ENCODE measurements around the gene TGDS. TPM values are rescaled to one million over a fixed set of nuclear protein-coding genes. Genes with fewer than 3 reads are reported as not detected.
"Not testable (repeated sequence)": the region's sequence is repeated elsewhere in the genome, so short reads cannot be mapped to it uniquely, and the experiment has no call there.

Gene TGDS
- total and polyA plus RNA-seq, 3 experiments from 2014 or later: 15.0 to 20.3 (median 19.9) TPM

DNA sequence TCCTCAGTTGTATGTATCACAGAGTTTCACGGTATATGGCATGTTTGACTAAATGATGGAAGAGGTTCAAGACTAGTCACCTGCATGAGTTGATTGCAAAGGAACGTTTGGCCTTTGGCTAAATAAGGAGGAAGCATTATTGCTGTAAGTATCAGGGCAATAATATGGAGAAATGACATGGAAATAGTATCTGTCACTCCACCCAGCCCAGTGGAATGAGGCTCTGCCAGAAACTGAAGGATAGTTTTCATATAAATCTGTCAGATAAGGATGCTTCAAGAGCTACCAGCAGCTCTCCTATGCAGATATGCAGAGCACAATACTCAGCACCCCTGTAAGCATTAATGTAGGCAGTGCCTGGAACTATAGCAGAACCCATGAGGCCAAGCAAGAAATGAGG lies 60.7 kb downstream of the TGDS start:
- ChIA-PET POLR2A (no interaction called here), CTCF (interaction anchor here (1.1 kb wide), 1 partner anchor 14 kb away, joined by 3 read pairs; no protein-coding TSS in a partner anchor)
- H3K9me3 Mint-ChIP-seq: peaks cover 0 to 12% (median 4%) of the 10 kb centered on the region in 5 donors
- no peak overlapping the region for H3K27ac ChIP-seq (ENCODE audit: low read depth, low read length)
- H3K4me1 ChIP-seq (ENCODE audit: insufficient read depth, low read length): peaks cover 14% of the 10 kb centered on the region
- no peaks in the 10 kb centered on the region for H3K9me3 ChIP-seq (ENCODE audit: low read length)
- peaks cover 0 to 12% (median 4%) of the 10 kb centered on the region in 3 donors for H3K36me3 Mint-ChIP-seq
- no peak overlapping the region for H3K27ac Mint-ChIP-seq
- peaks cover 14 to 26% of the 10 kb centered on the region in 2 donors for H3K27me3 Mint-ChIP-seq
- H3K4me3 Mint-ChIP-seq: no peak overlapping the region
- no peak for DNase-seq
- no peaks in the 10 kb centered on the region for H3K36me3 ChIP-seq (ENCODE audit: insufficient read depth, low read length)
- H3K27me3 ChIP-seq (ENCODE audit: insufficient read depth, low read length, poor library complexity, severe bottlenecking): no peaks in the 10 kb centered on the region
- H3K4me1 Mint-ChIP-seq: peaks cover 0 to 9% (median 5%) of the 10 kb centered on the region in 3 donors
- H3K4me3 ChIP-seq (ENCODE audit: low read length): no peak overlapping the region

DNA sequence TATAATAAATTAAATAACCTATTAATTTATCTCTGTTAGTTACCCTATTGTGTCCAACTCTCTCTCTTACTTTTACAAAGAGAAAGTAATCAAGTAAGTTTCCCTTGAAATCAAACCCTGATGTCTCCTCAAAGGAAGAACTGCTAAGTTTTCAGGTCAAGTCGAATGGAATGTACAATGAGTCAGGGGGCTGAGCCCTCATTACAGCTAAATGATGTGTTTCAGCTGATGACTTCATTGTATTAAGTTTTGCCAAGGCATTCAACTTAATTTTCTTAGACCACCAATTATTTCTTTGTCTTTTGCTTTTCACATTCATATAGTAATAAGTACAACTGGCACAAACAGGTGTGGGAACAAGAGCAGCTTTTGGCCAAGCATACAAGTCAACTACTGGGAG lies 61.8 kb downstream of the TGDS start:
- Mint-ChIP-seq H3K9me3 (peaks cover 0 to 19% (median 4%) of the 10 kb centered on the region in 5 donors), H3K27me3 (peaks cover 18 to 31% of the 10 kb centered on the region in 2 donors), H3K27ac (no peak overlapping the region), H3K4me3 (no peak overlapping the region), H3K4me1 (peaks cover 0 to 9% (median 5%) of the 10 kb centered on the region in 3 donors), H3K36me3 (peaks cover 0 to 21% (median 4%) of the 10 kb centered on the region in 3 donors)
- H3K36me3 ChIP-seq (ENCODE audit: insufficient read depth, low read length): no peaks in the 10 kb centered on the region
- no peaks in the 10 kb centered on the region for H3K9me3 ChIP-seq (ENCODE audit: low read length)
- POLR2A ChIA-PET: no interaction called here
- H3K4me3 ChIP-seq (ENCODE audit: low read length): no peak overlapping the region
- H3K27ac ChIP-seq (ENCODE audit: low read depth, low read length): no peak overlapping the region
- DNase-seq: no peak
- no peaks in the 10 kb centered on the region for H3K27me3 ChIP-seq (ENCODE audit: insufficient read depth, low read length, poor library complexity, severe bottlenecking)
- peaks cover 14% of the 10 kb centered on the region for H3K4me1 ChIP-seq (ENCODE audit: insufficient read depth, low read length)
- CTCF ChIA-PET: no interaction called here

DNA sequence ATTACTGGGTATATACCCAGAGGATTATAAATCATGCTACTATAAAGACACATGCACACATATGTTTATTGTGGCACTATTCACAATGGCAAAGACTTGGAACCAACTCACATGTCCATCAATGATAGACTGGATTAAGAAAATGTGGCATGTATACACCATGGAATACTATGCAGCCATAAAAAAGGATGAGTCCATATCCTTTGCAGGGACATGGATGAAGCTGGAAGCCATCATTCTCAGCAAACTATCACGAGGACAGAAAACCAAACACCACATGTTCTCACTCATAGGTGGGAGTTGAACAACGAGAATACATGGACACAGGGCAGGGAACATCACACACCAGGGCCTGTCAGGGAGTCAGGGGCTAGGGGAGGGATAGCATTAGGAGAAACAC lies 63.7 kb downstream of the TGDS start:
- CTCF ChIA-PET; H3K27ac Mint-ChIP-seq; H3K4me3 ChIP-seq (ENCODE audit: low read length); H3K4me3 Mint-ChIP-seq; H3K27me3 ChIP-seq (ENCODE audit: insufficient read depth, low read length, poor library complexity, severe bottlenecking); H3K27ac ChIP-seq (ENCODE audit: low read depth, low read length); H3K9me3 ChIP-seq (ENCODE audit: low read length); H3K4me1 Mint-ChIP-seq; H3K36me3 ChIP-seq (ENCODE audit: insufficient read depth, low read length); DNase-seq; POLR2A ChIA-PET: not testable (repeated sequence)
- H3K4me1 ChIP-seq (ENCODE audit: insufficient read depth, low read length): peaks cover 14% of the 10 kb centered on the region
- H3K27me3 Mint-ChIP-seq: peaks cover 25 to 36% of the 10 kb centered on the region in 2 donors
- H3K9me3 Mint-ChIP-seq: peaks cover 0 to 20% (median 4%) of the 10 kb centered on the region in 5 donors
- H3K36me3 Mint-ChIP-seq: peaks cover 0 to 18% (median 2%) of the 10 kb centered on the region in 3 donors

DNA sequence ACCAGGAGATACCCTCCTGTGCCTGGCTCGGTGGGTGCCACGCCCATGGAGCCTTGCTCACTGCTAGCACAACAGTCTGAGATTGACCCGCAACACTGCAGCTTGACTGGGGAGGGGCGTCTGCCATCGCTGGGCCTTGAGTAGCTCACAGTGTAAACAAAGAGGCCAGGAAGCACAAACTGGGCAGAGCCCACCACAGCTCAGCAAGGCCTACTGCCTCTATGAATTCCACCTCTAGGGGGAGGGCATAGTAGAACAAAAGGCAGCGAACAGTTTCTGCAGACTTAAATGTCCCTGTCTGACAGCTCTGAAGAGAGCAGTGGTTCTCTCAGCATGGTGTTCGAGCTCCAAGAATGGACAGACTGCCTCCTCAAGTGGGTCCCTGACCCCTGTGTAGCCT lies 69.0 kb downstream of the TGDS start:
- H3K27me3 ChIP-seq (ENCODE audit: insufficient read depth, low read length, poor library complexity, severe bottlenecking); DNase-seq; H3K27ac Mint-ChIP-seq; H3K27ac ChIP-seq (ENCODE audit: low read depth, low read length); H3K9me3 ChIP-seq (ENCODE audit: low read length); H3K4me1 ChIP-seq (ENCODE audit: insufficient read depth, low read length); H3K4me3 ChIP-seq (ENCODE audit: low read length); H3K36me3 ChIP-seq (ENCODE audit: insufficient read depth, low read length); H3K4me1 Mint-ChIP-seq; POLR2A ChIA-PET; H3K4me3 Mint-ChIP-seq; CTCF ChIA-PET: not testable (repeated sequence)
- Mint-ChIP-seq H3K36me3 (peaks cover 0 to 18% (median 2%) of the 10 kb centered on the region in 3 donors), H3K27me3 (peaks cover 20 to 31% of the 10 kb centered on the region in 2 donors), H3K9me3 (peaks cover 0 to 20% (median 4%) of the 10 kb centered on the region in 5 donors)

DNA sequence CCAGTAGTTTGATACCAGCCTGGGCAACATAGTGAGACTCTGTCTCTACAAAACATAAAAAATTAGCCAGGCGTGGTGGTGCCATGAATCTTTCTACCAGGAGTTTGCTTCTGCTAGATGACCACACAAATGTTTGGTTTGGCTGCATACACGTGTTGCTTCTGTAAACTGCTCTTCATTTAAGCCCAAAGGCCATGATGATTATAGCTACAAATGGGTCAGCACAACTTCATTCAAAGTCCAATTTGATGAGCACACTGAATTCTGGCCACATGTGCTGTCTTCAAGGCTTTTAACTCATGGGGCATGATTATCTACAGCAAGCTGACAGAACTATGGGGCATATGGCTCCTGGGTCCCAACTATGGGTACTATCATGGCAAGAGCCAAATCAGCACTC lies 70.2 kb downstream of the TGDS start:
- H3K27me3 Mint-ChIP-seq: peaks cover 16 to 26% of the 10 kb centered on the region in 2 donors
- H3K9me3 ChIP-seq (ENCODE audit: low read length): no peaks in the 10 kb centered on the region
- H3K27ac Mint-ChIP-seq: no peak overlapping the region
- H3K4me3 ChIP-seq (ENCODE audit: low read length): no peak overlapping the region
- H3K36me3 ChIP-seq (ENCODE audit: insufficient read depth, low read length): no peaks in the 10 kb centered on the region
- H3K4me1 Mint-ChIP-seq: no peaks in the 10 kb centered on the region
- no peak overlapping the region for H3K4me3 Mint-ChIP-seq
- no peaks in the 10 kb centered on the region for H3K27me3 ChIP-seq (ENCODE audit: insufficient read depth, low read length, poor library complexity, severe bottlenecking)
- no peak overlapping the region for H3K27ac ChIP-seq (ENCODE audit: low read depth, low read length)
- POLR2A ChIA-PET: no interaction called here
- H3K4me1 ChIP-seq (ENCODE audit: insufficient read depth, low read length): no peaks in the 10 kb centered on the region
- H3K9me3 Mint-ChIP-seq: peaks cover 0 to 13% (median under 1%) of the 10 kb centered on the region in 5 donors
- CTCF ChIA-PET: no interaction called here
- peaks cover 0 to 11% (median 0%) of the 10 kb centered on the region in 3 donors for H3K36me3 Mint-ChIP-seq
- DNase-seq: no peak

DNA sequence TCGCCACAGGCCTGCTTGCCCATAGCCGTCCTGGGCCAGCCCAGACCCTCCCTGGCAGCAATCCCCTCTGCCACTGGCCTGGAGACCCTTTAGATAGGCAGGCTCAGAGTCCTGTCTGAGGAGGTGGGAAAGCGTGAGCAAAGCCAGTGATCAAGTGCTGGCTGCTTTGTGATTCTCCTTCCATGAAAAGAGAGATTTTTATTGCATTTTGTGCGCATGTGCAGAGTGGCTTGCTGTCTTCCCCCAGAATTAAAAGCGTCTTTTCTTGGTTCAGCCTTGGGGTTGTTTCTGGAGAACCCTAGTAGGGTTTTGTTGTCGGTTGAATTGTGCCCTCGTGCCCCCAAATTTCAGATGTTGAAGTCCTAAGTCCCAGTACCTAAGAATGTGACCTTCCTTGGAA lies 71.5 kb downstream of the TGDS start:
- Histone ChIP-seq H3K27ac (ENCODE audit: low read depth, low read length) (no peak overlapping the region), H3K4me3 (ENCODE audit: low read length) (no peak overlapping the region), H3K27me3 (ENCODE audit: insufficient read depth, low read length, poor library complexity, severe bottlenecking) (no peaks in the 10 kb centered on the region), H3K9me3 (ENCODE audit: low read length) (no peaks in the 10 kb centered on the region), H3K36me3 (ENCODE audit: insufficient read depth, low read length) (no peaks in the 10 kb centered on the region), H3K4me1 (ENCODE audit: insufficient read depth, low read length) (no peaks in the 10 kb centered on the region)
- CTCF ChIA-PET: no interaction called here
- POLR2A ChIA-PET: no interaction called here
- Mint-ChIP-seq H3K27me3 (peaks cover 11 to 18% of the 10 kb centered on the region in 2 donors), H3K27ac (no peak overlapping the region), H3K9me3 (peaks cover 0 to 8% (median 0%) of the 10 kb centered on the region in 5 donors), H3K36me3 (peaks cover 0 to 4% (median 0%) of the 10 kb centered on the region in 3 donors), H3K4me3 (no peak overlapping the region), H3K4me1 (no peaks in the 10 kb centered on the region)
- no peak for DNase-seq

Other genes with a start within 250 kb of the TGDS start
- gene DCT, start 116.5 kb downstream of the TGDS start, total RNA-seq: under 1 TPM in 1 of 2 experiments, not detected in 1; 0.07 TPM
- gene DCT, start 116.5 kb downstream of the TGDS start, polyA plus RNA-seq: not detected
- gene GPR180, start 5.7 kb upstream of the TGDS start, total RNA-seq: 1 to 10 TPM; 6.6 to 6.9 TPM
- 1.9 TPM for gene GPR180, start 5.7 kb upstream of the TGDS start, polyA plus RNA-seq
- gene SOX21, start 116.4 kb upstream of the TGDS start, total RNA-seq: not detected
- gene SOX21, start 116.4 kb upstream of the TGDS start, polyA plus RNA-seq: not detected

All from CD8-positive, alpha-beta memory T cell (primary cell).